ENCODE data around the gene C11orf21. TPM values are rescaled to one million over a fixed set of nuclear protein-coding genes. Genes with fewer than 3 reads are reported as not detected.

C11orf21 gene
- total RNA-seq, 1 donor from 2014 or later = not detected

GRCh38 chr11:2266586-2267305 is 35.0 kb downstream of the C11orf21 start:
- H3K36me3 Mint-ChIP-seq (ENCODE audit: low read depth, unreplicated experiment) = no peaks in the 10 kb centered on the region
- Histone ChIP-seq H3K4me1 (ENCODE audit: insufficient read depth, low read length) (no peaks in the 10 kb centered on the region), H3K79me2 (ENCODE audit: insufficient read depth, low read length) (no peaks in the 10 kb centered on the region), H3K9me3 (ENCODE audit: insufficient read depth, low read depth, low read length) (no peaks in the 10 kb centered on the region), H3K36me3 (ENCODE audit: insufficient read depth, low read length) (no peaks in the 10 kb centered on the region), H2AFZ (ENCODE audit: low read depth, low read length) (no peak overlapping the region), H4K20me1 (ENCODE audit: insufficient read depth, low read length) (no peaks in the 10 kb centered on the region), H3K27me3 (ENCODE audit: insufficient read depth, low read length) (peaks cover 22% of the 10 kb centered on the region), H3K27ac (ENCODE audit: low read depth, low read length) (no peak overlapping the region), H3K9ac (ENCODE audit: low read length) (no peak overlapping the region), H3K4me3 (ENCODE audit: insufficient read depth, low read depth, low read length) (no peak overlapping the region), H3K4me2 (ENCODE audit: low read length) (no peak overlapping the region)
- TF ChIP-seq, protein P1, sequence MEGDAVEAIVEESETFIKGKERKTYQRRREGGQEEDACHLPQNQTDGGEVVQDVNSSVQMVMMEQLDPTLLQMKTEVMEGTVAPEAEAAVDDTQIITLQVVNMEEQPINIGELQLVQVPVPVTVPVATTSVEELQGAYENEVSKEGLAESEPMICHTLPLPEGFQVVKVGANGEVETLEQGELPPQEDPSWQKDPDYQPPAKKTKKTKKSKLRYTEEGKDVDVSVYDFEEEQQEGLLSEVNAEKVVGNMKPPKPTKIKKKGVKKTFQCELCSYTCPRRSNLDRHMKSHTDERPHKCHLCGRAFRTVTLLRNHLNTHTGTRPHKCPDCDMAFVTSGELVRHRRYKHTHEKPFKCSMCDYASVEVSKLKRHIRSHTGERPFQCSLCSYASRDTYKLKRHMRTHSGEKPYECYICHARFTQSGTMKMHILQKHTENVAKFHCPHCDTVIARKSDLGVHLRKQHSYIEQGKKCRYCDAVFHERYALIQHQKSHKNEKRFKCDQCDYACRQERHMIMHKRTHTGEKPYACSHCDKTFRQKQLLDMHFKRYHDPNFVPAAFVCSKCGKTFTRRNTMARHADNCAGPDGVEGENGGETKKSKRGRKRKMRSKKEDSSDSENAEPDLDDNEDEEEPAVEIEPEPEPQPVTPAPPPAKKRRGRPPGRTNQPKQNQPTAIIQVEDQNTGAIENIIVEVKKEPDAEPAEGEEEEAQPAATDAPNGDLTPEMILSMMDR (IDR thresholded peaks at IDR 0.05; ENCODE audit: insufficient read depth, low read depth, low read length) = no peak
- no peak for TF ChIP-seq EZH2 (IDR thresholded peaks at IDR 0.05; ENCODE audit: insufficient read depth, low read length)
- H3K27me3 Mint-ChIP-seq (ENCODE audit: low read depth, unreplicated experiment) = peaks cover 50% of the 10 kb centered on the region
- peaks cover 10% of the 10 kb centered on the region for H3K9me3 Mint-ChIP-seq (ENCODE audit: unreplicated experiment)
- DNase-seq (ENCODE audit: low read depth) = no peak
- no peak overlapping the region for H3K4me3 Mint-ChIP-seq (ENCODE audit: unreplicated experiment)
- no peak overlapping the region for H3K27ac Mint-ChIP-seq (ENCODE audit: unreplicated experiment)
- no peak for FAIRE-seq
- H3K4me1 Mint-ChIP-seq (ENCODE audit: low read depth, unreplicated experiment) = no peaks in the 10 kb centered on the region

- no peak overlapping the region for H3K9ac ChIP-seq (ENCODE audit: low read length)
- no peaks in the 10 kb centered on the region for H3K9me3 ChIP-seq (ENCODE audit: insufficient read depth, low read depth, low read length)
- H3K27ac ChIP-seq (ENCODE audit: low read depth, low read length) = no peak overlapping the region
- no peak overlapping the region for H2AFZ ChIP-seq (ENCODE audit: low read depth, low read length)
- no peaks in the 10 kb centered on the region for H4K20me1 ChIP-seq (ENCODE audit: insufficient read depth, low read length)
- no peaks in the 10 kb centered on the region for H3K36me3 Mint-ChIP-seq (ENCODE audit: low read depth, unreplicated experiment)
- no peak for TF ChIP-seq EZH2 (IDR thresholded peaks at IDR 0.05; ENCODE audit: insufficient read depth, low read length)
- H3K4me1 ChIP-seq (ENCODE audit: insufficient read depth, low read length) = no peaks in the 10 kb centered on the region
- no peak overlapping the region for H3K27ac Mint-ChIP-seq (ENCODE audit: unreplicated experiment)
- H3K9me3 Mint-ChIP-seq (ENCODE audit: unreplicated experiment) = peaks cover 10% of the 10 kb centered on the region
- H3K36me3 ChIP-seq (ENCODE audit: insufficient read depth, low read length) = no peaks in the 10 kb centered on the region
- no peak overlapping the region for H3K4me3 Mint-ChIP-seq (ENCODE audit: unreplicated experiment)
- no peaks in the 10 kb centered on the region for H3K4me1 Mint-ChIP-seq (ENCODE audit: low read depth, unreplicated experiment)
- H3K4me3 ChIP-seq (ENCODE audit: insufficient read depth, low read depth, low read length) = no peak overlapping the region
- peaks cover 18% of the 10 kb centered on the region for H3K27me3 ChIP-seq (ENCODE audit: insufficient read depth, low read length)
- FAIRE-seq (no peak), DNase-seq (ENCODE audit: low read depth) (no peak)
- no peak overlapping the region for H3K4me2 ChIP-seq (ENCODE audit: low read length)
- peaks cover 51% of the 10 kb centered on the region for H3K27me3 Mint-ChIP-seq (ENCODE audit: low read depth, unreplicated experiment)
- H3K79me2 ChIP-seq (ENCODE audit: insufficient read depth, low read length) = no peaks in the 10 kb centered on the region
These were observed 35.7 kb downstream of the C11orf21 start for GRCh38 chr11:2265854-2266585.

DNA sequence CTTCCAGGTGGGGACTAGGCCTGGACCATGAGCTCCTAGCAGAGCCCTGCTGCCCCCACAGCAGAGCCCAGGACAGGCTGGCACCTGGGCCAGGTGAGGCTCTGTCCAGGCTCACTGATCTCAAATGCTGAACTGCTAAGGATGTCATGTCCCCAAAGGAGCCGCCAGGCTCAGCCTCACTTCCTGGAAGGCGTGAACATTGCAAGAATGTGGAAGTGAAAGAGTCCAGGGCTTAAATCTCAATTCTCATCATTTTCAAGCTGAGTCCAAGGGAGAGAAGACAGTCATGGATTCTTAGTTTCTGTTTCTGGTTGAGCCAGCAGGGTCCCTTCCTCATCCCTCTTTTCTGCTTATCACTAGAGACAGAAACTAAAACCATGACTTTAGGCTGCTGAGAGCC is 36.3 kb downstream of the C11orf21 start:
- Histone ChIP-seq H3K36me3 (ENCODE audit: insufficient read depth, low read length) (no peaks in the 10 kb centered on the region), H3K27me3 (ENCODE audit: insufficient read depth, low read length) (peaks cover 18% of the 10 kb centered on the region), H3K4me3 (ENCODE audit: insufficient read depth, low read depth, low read length) (no peak overlapping the region), H2AFZ (ENCODE audit: low read depth, low read length) (no peak overlapping the region), H3K4me1 (ENCODE audit: insufficient read depth, low read length) (no peaks in the 10 kb centered on the region), H3K4me2 (ENCODE audit: low read length) (no peak overlapping the region), H3K27ac (ENCODE audit: low read depth, low read length) (no peak overlapping the region), H3K79me2 (ENCODE audit: insufficient read depth, low read length) (no peaks in the 10 kb centered on the region), H3K9me3 (ENCODE audit: insufficient read depth, low read depth, low read length) (no peaks in the 10 kb centered on the region), H4K20me1 (ENCODE audit: insufficient read depth, low read length) (no peaks in the 10 kb centered on the region), H3K9ac (ENCODE audit: low read length) (no peak overlapping the region)
- FAIRE-seq = no peak
- no peak for DNase-seq (ENCODE audit: low read depth)
- Mint-ChIP-seq H3K27ac (ENCODE audit: unreplicated experiment) (no peak overlapping the region), H3K4me3 (ENCODE audit: unreplicated experiment) (no peak overlapping the region), H3K36me3 (ENCODE audit: low read depth, unreplicated experiment) (no peaks in the 10 kb centered on the region), H3K9me3 (ENCODE audit: unreplicated experiment) (peaks cover 10% of the 10 kb centered on the region), H3K27me3 (ENCODE audit: low read depth, unreplicated experiment) (peaks cover 48% of the 10 kb centered on the region), H3K4me1 (ENCODE audit: low read depth, unreplicated experiment) (no peaks in the 10 kb centered on the region)
- TF ChIP-seq, protein P1 (IDR thresholded peaks at IDR 0.05; ENCODE audit: insufficient read depth, low read depth, low read length) = no peak
- no peak for TF ChIP-seq EZH2 (IDR thresholded peaks at IDR 0.05; ENCODE audit: insufficient read depth, low read length)

Data from astrocyte (in vitro differentiated cells and primary cell).